Muscle of leg (tissue), 11 donors: Measurements from ENCODE around the gene ZFAND3. TPM values are rescaled to one million over a fixed set of nuclear protein-coding genes. Genes with fewer than 3 reads are reported as not detected.
A peak's percentile ranks its signal among the peaks of the same experiment; 100 is the strongest.
"Not testable (repeated sequence)": the region's sequence is repeated elsewhere in the genome, so short reads cannot be mapped to it uniquely, and the experiment has no call there.

Experiments
- DNase-seq: peaks from one replicate; pipeline ENCODE4 v3.0.0; 2013
- H3K27ac ChIP-seq: one replicate; pipeline ENCODE4 v1.5.1; 2013; ENCODE audit warnings: mild to moderate bottlenecking, low read length, control low read depth
- H3K27me3 ChIP-seq: one replicate; pipeline ENCODE4 v1.6.1; 2013; ENCODE audit warnings: low read length; ENCODE audit not compliant: control insufficient read depth, insufficient read depth
- H3K36me3 ChIP-seq: one replicate; pipeline ENCODE4 v1.6.1; 2013; ENCODE audit warnings: low read length; ENCODE audit not compliant: control insufficient read depth, insufficient read depth
- H3K4me1 ChIP-seq: one replicate; pipeline ENCODE4 v1.6.1; 2013; ENCODE audit warnings: low read length; ENCODE audit not compliant: control insufficient read depth, insufficient read depth
- H3K4me3 ChIP-seq: one replicate; pipeline ENCODE4 v1.5.1; 2013; ENCODE audit warnings: low read length, control low read depth
- H3K9me3 ChIP-seq: replicated peaks from 2 replicates; pipeline ENCODE4 v1.6.1; 2013; ENCODE audit warnings: low read depth, low read length; ENCODE audit not compliant: control insufficient read depth
- WGBS: methylation state at CpG from one replicate; pipeline ENCODE4 v1.1.5; 2013; ENCODE audit warnings: missing lambda C conversion rate; ENCODE audit not compliant: insufficient coverage; 5-methylcytosine and 5-hydroxymethylcytosine counted together
- polyA plus RNA-seq, 8 donors: library from polyadenylated mRNA; unstranded; fragments of 120-200 nt; gene quantifications; one replicate each; pipeline versions ENCODE4 v1.2.1 to v1.2.3, GENCODE V29; 2013; ENCODE audit warnings: inconsistent platforms in 1 of 8, low replicate concordance in 1 of 8; ENCODE audit not compliant: insufficient read length in 8 of 8, insufficient read depth in 1 of 8
- total RNA-seq: library from RNA; stranded (reverse); fragments of 120-200 nt; gene quantifications from one replicate; pipeline ENCODE4 v1.2.4, GENCODE V29; 2013

ZFAND3 gene
- total and polyA plus RNA-seq, 9 donors = 13.8 to 92.1 (median 83.8) TPM

DNA sequence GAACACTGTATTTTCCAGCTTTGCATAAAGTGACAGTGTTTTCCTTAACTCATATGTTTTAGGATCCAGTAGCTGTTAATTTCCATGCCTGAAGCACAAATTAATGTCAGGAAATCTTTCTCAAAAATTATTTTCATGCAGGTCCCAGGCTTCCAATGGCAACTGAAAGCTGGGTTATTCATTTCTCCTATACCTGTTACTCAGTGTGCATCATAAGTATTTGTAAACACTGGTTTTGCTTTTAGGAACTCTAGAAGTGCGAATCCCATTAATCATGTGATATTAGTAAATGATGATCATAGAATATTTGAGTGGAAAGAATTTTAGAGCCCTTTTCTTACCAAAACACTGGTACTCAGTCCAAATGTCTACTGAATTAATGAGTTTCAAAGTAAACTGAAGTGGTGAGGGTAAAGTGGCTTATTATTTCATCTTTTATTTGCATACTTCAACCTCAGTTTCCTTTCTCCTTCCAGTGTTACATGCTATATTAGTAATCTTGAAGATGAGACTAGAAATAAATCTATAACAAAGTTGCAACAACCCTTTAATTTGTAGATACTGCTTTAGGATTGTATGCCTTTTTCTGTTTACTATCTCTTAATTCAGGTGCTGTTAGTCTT is 124.0 kb downstream of the ZFAND3 start:
- no peaks in the 10 kb centered on the region for H3K36me3 ChIP-seq
- H3K4me3 ChIP-seq = no peak overlapping the region
- H3K4me1 ChIP-seq = no peaks in the 10 kb centered on the region
- H3K27ac ChIP-seq = no peak overlapping the region
- WGBS = no CpG with 5 or more reads among the region's 1 CpG
- H3K27me3 ChIP-seq = no peaks in the 10 kb centered on the region
- no peaks in the 10 kb centered on the region for H3K9me3 ChIP-seq
- no peak for DNase-seq

DNA sequence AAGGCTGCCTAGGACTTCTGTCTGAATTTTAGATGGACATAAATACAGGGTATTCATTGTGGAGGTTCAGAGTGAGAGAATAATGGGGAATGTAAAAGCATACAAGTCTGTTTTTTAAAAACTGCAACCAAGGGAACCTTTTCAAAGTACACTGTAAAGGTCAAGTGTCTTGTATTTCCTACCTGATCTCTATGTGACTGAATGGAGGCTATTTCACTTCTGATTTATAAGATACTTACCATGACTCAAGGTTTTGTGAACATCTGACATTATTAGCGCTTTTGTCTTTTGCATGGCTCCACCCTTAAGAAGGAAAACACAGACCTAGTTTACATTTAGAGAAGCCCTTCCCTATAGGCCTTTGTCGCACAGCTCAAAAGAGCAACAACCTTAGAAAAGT is 126.5 kb downstream of the ZFAND3 start:
- H3K27me3 ChIP-seq = no peaks in the 10 kb centered on the region
- no peaks in the 10 kb centered on the region for H3K9me3 ChIP-seq
- H3K4me3 ChIP-seq = no peak overlapping the region
- no peaks in the 10 kb centered on the region for H3K4me1 ChIP-seq
- H3K36me3 ChIP-seq = no peaks in the 10 kb centered on the region
- no peak overlapping the region for H3K27ac ChIP-seq
- WGBS = no CpG with 5 or more reads among the region's 2 CpGs
- no peak for DNase-seq

DNA sequence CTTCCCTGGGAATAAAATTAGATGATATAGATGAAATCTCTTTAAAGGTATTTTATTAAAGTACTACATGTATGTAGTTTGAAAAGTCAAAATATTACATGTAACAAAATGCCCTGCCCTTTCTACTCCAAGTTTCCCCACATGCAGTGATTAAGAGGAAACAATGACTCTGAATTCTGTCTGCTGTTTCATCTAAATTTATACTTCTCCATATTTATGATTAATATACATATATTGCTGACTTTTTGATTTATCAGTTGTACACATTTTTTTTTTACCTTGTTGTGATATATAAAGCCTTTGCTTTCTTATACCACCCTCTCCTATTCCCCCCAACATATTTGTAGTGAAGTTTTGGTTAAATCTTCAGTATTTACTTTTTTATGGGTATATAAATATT is 127.9 kb downstream of the ZFAND3 start:
- no peak overlapping the region for H3K4me3 ChIP-seq
- no peak for DNase-seq
- no peaks in the 10 kb centered on the region for H3K36me3 ChIP-seq
- H3K27ac ChIP-seq = no peak overlapping the region
- H3K9me3 ChIP-seq = no peaks in the 10 kb centered on the region
- no peaks in the 10 kb centered on the region for H3K4me1 ChIP-seq
- H3K27me3 ChIP-seq = no peaks in the 10 kb centered on the region

DNA sequence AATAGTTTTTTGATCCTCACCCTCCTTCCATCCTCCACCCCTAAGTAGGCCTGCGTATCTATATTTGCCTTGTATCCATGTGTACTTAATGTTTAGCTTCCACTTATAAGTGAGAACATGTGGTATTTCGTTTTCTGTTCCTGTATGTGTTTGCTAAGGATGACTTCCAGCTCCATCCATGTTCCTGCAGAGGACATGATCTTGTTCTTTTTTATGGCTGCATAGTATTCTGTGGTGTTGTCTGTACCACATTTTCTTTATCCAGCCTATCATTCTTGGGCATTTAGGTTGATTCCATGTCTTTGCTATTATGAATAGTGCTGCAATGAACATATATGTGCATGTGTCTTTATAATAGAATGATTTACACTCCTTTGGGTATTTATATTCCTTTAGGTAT is 129.1 kb downstream of the ZFAND3 start:
- WGBS = no CpG with 5 or more reads among the region's 2 CpGs

DNA sequence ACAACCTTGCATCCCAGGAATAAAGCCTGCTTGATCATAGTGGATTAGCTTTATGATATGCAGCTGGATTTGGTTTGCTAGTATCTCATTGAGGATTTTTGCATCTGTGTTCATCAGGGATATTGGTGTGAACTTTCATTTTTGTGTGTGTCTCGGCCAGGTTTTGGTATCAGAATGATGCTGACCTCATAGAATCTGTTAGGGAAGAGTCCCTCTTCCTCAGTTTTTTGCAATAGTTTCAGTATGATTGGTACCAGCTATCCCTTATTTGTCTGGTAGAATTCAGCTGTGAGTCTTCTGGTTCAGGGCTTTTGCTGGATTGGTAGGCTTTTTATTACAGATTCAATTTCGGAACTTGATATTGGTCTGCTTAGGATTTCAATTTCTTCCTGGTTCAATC is 132.5 kb downstream of the ZFAND3 start:
- H3K27me3 ChIP-seq = no peaks in the 10 kb centered on the region
- H3K4me3 ChIP-seq = no peak overlapping the region
- H3K4me1 ChIP-seq = no peaks in the 10 kb centered on the region
- no peak for DNase-seq
- H3K27ac ChIP-seq = no peak overlapping the region
- H3K9me3 ChIP-seq = no peaks in the 10 kb centered on the region
- WGBS = no CpG with 5 or more reads among the region's 2 CpGs
- H3K36me3 ChIP-seq = no peaks in the 10 kb centered on the region

More for the DNA sequence above, 129.1 kb downstream of the ZFAND3 start:
- not testable (repeated sequence) for H3K27me3 ChIP-seq, H3K9me3 ChIP-seq, H3K36me3 ChIP-seq, H3K4me1 ChIP-seq, H3K4me3 ChIP-seq, H3K27ac ChIP-seq, DNase-seq

DNA sequence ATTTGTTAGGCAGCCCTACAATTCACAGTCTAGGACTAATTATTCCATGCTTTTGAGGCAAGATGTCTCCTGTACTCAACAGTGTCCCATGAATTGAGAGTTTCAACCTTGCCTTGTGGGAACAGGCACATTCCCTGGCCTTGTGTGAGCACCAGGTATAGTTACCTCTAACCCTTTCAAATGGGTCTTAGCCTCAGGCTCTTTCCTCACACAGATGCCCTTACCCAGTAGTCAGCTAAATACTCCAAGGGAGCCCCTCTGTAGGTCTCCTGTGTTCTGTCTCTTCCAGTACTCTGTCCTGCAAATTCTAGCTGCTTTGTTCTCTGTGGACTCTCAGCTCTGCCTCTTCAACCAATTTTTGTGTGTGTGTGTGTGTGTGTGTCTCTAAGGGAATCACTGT is 135.3 kb downstream of the ZFAND3 start:
- DNase-seq = no peak
- Histone ChIP-seq H3K4me3 (no peak overlapping the region), H3K9me3 (no peaks in the 10 kb centered on the region), H3K27ac (no peak overlapping the region), H3K36me3 (no peaks in the 10 kb centered on the region), H3K27me3 (no peaks in the 10 kb centered on the region), H3K4me1 (no peaks in the 10 kb centered on the region)

DNA sequence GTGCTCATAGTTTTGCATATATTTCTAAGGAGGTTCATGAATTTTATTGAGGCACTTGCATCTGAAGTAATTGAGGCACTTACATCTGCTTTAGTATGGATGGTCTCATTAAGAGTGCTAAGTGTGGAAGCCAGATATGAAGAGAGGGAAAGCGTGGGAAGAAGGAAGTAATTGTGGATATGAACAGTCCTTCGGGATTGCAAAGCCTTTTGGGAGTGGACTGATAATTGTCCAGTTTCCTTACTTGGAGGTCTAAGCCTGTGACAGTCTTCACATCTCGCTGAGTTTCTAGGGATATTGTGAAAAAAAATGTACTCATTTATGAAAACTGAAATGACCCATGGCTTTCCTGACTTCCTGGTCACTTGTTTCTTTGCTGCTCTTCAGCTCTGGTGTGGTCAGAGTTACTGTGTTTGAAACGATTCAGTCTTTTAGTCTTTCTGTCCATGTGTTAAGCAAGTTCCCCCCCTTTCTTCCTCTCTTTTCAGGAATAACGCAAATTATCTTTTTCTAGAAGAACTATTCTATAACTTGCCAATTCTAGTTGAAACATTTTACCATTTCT is 137.3 kb downstream of the ZFAND3 start:
- Histone ChIP-seq H3K4me3 (no peak overlapping the region), H3K27ac (no peak overlapping the region), H3K27me3 (no peaks in the 10 kb centered on the region), H3K4me1 (no peaks in the 10 kb centered on the region), H3K9me3 (peaks cover 4% of the 10 kb centered on the region), H3K36me3 (no peaks in the 10 kb centered on the region)
- peak; percentile 23 for DNase-seq
- 50% methylated on average over 4 of the region's 5 CpGs for WGBS

DNA sequence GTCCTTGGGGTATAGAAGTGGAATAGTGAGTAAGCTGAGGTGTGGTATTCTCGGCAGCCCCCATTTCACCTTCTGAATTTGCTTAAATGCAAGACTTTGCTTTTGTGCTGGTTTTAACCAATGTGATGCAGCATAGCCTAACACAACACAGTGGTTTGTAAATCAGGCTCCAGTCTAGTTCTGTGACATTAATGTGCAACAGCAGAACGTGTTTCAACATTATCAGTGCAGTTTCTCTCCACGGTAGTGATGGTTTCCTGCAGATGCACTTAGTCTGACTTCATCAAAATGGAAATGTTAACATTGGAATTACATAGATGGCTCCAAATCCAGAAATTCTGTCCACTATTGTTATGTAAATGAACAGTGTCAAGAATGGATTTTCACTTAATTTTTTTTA is 139.5 kb downstream of the ZFAND3 start:
- Histone ChIP-seq H3K36me3 (no peaks in the 10 kb centered on the region), H3K9me3 (peaks cover 4% of the 10 kb centered on the region), H3K27me3 (no peaks in the 10 kb centered on the region), H3K4me1 (no peaks in the 10 kb centered on the region), H3K27ac (no peak overlapping the region), H3K4me3 (no peak overlapping the region)
- WGBS = 50% methylated on average over 1 of the region's 3 CpGs
- no peak for DNase-seq

DNA sequence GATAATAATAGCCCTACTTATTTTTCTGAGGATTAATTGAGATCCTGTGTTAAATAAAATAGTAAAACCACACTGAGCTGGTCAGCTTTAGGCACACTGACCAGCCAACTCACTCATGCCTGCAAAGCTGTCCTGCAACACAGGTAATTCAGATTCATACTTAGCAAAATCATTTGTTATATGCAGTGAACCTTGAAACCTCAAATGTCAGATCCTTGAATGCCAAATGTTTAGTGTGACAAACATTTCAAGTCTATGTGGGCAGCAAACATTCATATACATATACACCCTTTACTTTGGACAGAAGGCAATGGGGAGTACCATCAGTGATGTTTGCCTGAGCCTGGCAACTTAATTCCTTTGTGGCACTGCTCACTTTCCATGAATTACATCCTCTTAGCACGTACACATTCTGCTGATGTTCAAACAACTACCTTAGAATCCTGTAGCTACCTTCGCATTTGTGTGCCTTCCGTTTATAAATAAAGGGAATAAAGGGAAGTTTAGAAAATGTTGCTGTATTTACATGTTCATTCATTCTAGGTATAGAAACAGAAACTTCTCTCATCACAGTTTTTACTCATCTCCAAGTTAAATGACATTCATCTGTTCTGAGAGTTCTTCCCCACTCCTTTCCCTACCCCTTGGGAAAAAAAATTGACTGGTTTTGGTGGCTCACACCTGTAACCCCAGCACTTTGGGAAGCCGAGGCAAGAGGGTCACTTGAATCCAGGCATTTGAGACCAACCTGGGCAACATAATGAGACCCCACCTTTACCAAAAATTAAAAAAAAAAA is 140.8 kb downstream of the ZFAND3 start:
- Histone ChIP-seq H3K27me3 (no peaks in the 10 kb centered on the region), H3K36me3 (no peaks in the 10 kb centered on the region), H3K27ac (no peak overlapping the region), H3K4me3 (no peak overlapping the region), H3K9me3 (peaks cover 4% of the 10 kb centered on the region), H3K4me1 (no peaks in the 10 kb centered on the region)
- no CpG with 5 or more reads among the region's 4 CpGs for WGBS
- no peak for DNase-seq

DNA sequence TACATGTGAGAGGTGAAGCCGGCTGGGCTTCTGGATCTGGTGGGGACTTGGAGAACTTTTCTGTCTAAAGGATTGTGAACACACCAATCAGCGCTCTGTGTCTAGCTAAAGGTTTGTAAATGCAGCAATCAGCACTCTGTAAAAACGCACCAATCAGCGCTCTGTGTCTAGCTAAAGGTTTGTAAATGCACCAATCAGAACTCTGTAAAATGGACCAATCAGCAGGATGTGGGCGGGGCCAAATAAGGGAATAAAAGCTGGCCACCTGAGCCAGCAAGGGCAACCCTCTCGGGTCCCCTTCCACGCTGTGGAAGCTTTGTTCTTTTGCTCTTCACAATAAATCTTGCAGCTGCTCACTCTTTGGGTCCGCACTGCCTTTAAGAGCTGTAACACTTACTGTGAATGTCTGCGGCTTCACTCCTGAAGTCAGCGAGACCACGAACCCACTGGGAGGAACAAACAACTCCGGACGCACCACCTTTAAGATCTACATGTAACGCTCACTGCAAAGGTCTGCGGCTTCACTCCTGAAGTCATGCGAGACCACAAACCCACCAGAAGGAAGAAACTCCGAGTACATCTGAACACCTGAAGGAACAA is 143.1 kb downstream of the ZFAND3 start:
- H3K27ac ChIP-seq, H3K4me1 ChIP-seq, DNase-seq, H3K27me3 ChIP-seq, H3K4me3 ChIP-seq, H3K9me3 ChIP-seq, H3K36me3 ChIP-seq: not testable (repeated sequence)
- 96% methylated on average over 17 of the region's 17 CpGs for WGBS
